BJ (cell line): ENCODE results near the gene CHI3L2. TPM values are rescaled to one million over a fixed set of nuclear protein-coding genes. Genes with fewer than 3 reads are reported as not detected.

Experiments used
- CTCF ChIA-PET: fragments of 350-600 bp; formaldehyde crosslinking; extraction: SDS; loops from one replicate; lab custom pipeline; 2021; ENCODE audit warnings: antibody characterized with exemption, inconsistent platforms; lab: Yijun Ruan, JAX
- POLR2A ChIA-PET: fragments of 300-600 bp; sonication (Branson Sonifier 250); formaldehyde crosslinking; extraction: SDS; loops from one replicate; lab custom pipeline; 2021; ENCODE audit warnings: antibody characterized with exemption; lab: Charles Lee
- DNase-seq: peaks from one replicate; pipeline ENCODE4 v3.0.0-alpha.2; 2011; ENCODE audit warnings: low read depth
- H3K27me3 ChIP-seq: 2 replicates; pipeline ENCODE4 v1.6.0; 2011; ENCODE audit warnings: low read length; ENCODE audit not compliant: control insufficient read depth, insufficient read depth
- H3K36me3 ChIP-seq: 2 replicates; pipeline ENCODE4 v1.5.1; 2011; ENCODE audit warnings: low read length; ENCODE audit not compliant: control insufficient read depth, insufficient read depth
- H3K4me3 ChIP-seq: 2 replicates; pipeline ENCODE4 v1.5.1; 2011; ENCODE audit warnings: low read depth, mild to moderate bottlenecking, control low read depth, low read length
- CTCF ChIP-seq: IDR thresholded peaks from 2 replicates; pipeline ENCODE4 v1.5.1; 2011; ENCODE audit warnings: low read depth, mild to moderate bottlenecking, control low read depth, inconsistent platforms, low read length, moderate library complexity; ENCODE audit not compliant: insufficient read depth
- polyA plus RNA-seq: library from polyadenylated mRNA; depleted of rRNA; stranded (reverse); fragments of >200 nt; gene quantifications from 2 replicates; pipeline ENCODE4 v1.2.3, GENCODE V29; 2011

Gene CHI3L2
- polyA plus RNA-seq, 1 experiment: 0.05 TPM

GRCh38 chr1:111199329-111199728, 28.2 kb upstream of the CHI3L2 start:
- ChIA-PET POLR2A (no interaction called here), CTCF (interaction anchor here (0.8 kb wide), 2 partner anchors 8 to 24 kb away, joined by 3 read pairs; no protein-coding TSS in a partner anchor)
- Histone ChIP-seq H3K4me3 (no peak overlapping the region), H3K36me3 (no peaks in the 10 kb centered on the region), H3K27me3 (no peaks in the 10 kb centered on the region)
- TF ChIP-seq CTCF: no peak
- no peak for DNase-seq

- TF ChIP-seq CTCF: no peak
- Histone ChIP-seq H3K4me3 (no peak within 1 kb of the TSS), H3K27me3 (0 out of 2 replicates have a peak, but pooled peaks cover 1% of the 10 kb centered on the region), H3K36me3 (no peaks in the 10 kb centered on the region)
- POLR2A ChIA-PET: no interaction called here
- no peak for DNase-seq
- CTCF ChIA-PET: interaction anchor here (0.8 kb wide), 1 partner anchor 9 kb away, joined by 3 read pairs; no protein-coding TSS in a partner anchor
Measured at GRCh38 chr1:111199881-111200801, 27.4 kb upstream of the CHI3L2 start, which contains the start of gene DENND2D. TSS of gene DENND2D (minus strand) at chr1:111200646. CDS start at chr1:111200459, 187 bp downstream.

- no peak for TF ChIP-seq CTCF
- Histone ChIP-seq H3K4me3 (no peak overlapping the region), H3K36me3 (no peaks in the 10 kb centered on the region), H3K27me3 (0 out of 2 replicates have a peak, but pooled peaks cover 1% of the 10 kb centered on the region)
- POLR2A ChIA-PET: no interaction called here
- DNase-seq: no peak
- CTCF ChIA-PET: no interaction called here
Measured at GRCh38 chr1:111200802-111201161, 26.7 kb upstream of the CHI3L2 start.

- Histone ChIP-seq H3K4me3 (no peak overlapping the region), H3K27me3 (0 out of 2 replicates have a peak, but pooled peaks cover 1% of the 10 kb centered on the region), H3K36me3 (no peaks in the 10 kb centered on the region)
- POLR2A ChIA-PET: no interaction called here
- DNase-seq: no peak
- CTCF ChIA-PET: interaction anchor here (0.9 to 1.9 kb wide), 2 partner anchors 8 to 19 kb away, joined by 3 to 4 read pairs; no protein-coding TSS in a partner anchor
- TF ChIP-seq CTCF: no peak
Measured at GRCh38 chr1:111201275-111202090, 26.0 kb upstream of the CHI3L2 start.
